ENCODE data around the gene IGSF21. TPM values are rescaled to one million over a fixed set of nuclear protein-coding genes. Genes with fewer than 3 reads are reported as not detected.

The IGSF21 gene
- total RNA-seq, 1 donor from 2014 or later: 0.35 TPM

DNA sequence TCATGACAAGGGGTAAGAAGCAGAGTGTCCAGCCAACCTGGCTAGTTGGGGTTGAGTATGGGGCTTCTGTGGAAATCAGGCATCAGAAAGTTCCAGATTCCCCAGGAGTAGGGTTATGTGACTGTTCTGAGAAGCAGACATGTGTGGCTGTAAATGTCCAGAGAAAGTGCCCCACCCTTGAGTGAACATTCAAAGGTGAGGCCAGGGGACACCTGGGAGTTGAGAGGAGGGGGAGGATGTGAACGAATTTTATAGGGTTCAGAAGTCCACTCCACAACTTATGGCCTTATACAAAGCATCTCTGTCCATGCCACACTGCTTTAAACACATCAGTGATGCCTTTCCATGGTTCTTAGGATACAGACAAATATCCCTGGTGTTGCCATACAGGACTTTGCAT, 133.3 kb downstream of the IGSF21 start:
- no peaks in the 10 kb centered on the region for H3K36me3 Mint-ChIP-seq (ENCODE audit: low read depth)
- H3K4me3 Mint-ChIP-seq: no peak overlapping the region
- peaks cover 74% of the 10 kb centered on the region for H3K27me3 Mint-ChIP-seq (ENCODE audit: low read depth)
- TF ChIP-seq, protein P1, sequence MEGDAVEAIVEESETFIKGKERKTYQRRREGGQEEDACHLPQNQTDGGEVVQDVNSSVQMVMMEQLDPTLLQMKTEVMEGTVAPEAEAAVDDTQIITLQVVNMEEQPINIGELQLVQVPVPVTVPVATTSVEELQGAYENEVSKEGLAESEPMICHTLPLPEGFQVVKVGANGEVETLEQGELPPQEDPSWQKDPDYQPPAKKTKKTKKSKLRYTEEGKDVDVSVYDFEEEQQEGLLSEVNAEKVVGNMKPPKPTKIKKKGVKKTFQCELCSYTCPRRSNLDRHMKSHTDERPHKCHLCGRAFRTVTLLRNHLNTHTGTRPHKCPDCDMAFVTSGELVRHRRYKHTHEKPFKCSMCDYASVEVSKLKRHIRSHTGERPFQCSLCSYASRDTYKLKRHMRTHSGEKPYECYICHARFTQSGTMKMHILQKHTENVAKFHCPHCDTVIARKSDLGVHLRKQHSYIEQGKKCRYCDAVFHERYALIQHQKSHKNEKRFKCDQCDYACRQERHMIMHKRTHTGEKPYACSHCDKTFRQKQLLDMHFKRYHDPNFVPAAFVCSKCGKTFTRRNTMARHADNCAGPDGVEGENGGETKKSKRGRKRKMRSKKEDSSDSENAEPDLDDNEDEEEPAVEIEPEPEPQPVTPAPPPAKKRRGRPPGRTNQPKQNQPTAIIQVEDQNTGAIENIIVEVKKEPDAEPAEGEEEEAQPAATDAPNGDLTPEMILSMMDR (conservative IDR thresholded peaks at IDR 0.05): no peak
- no peaks in the 10 kb centered on the region for H3K4me1 Mint-ChIP-seq
- H3K27ac Mint-ChIP-seq (ENCODE audit: unreplicated experiment): no peak overlapping the region
- no peak for DNase-seq (ENCODE audit: low read depth, low spot score)
- H3K9me3 Mint-ChIP-seq: no peaks in the 10 kb centered on the region

- H3K9me3 Mint-ChIP-seq: no peaks in the 10 kb centered on the region
- H3K27ac Mint-ChIP-seq (ENCODE audit: unreplicated experiment): no peak overlapping the region
- no peak for DNase-seq (ENCODE audit: low read depth, low spot score)
- H3K4me3 Mint-ChIP-seq: no peak overlapping the region
- no peaks in the 10 kb centered on the region for H3K36me3 Mint-ChIP-seq (ENCODE audit: low read depth)
- peaks cover 71% of the 10 kb centered on the region for H3K27me3 Mint-ChIP-seq (ENCODE audit: low read depth)
- no peaks in the 10 kb centered on the region for H3K4me1 Mint-ChIP-seq
- TF ChIP-seq, protein P1 (conservative IDR thresholded peaks at IDR 0.05): no peak
These were observed 134.3 kb downstream of the IGSF21 start for GRCh38 chr1:18241891-18242290.

DNA sequence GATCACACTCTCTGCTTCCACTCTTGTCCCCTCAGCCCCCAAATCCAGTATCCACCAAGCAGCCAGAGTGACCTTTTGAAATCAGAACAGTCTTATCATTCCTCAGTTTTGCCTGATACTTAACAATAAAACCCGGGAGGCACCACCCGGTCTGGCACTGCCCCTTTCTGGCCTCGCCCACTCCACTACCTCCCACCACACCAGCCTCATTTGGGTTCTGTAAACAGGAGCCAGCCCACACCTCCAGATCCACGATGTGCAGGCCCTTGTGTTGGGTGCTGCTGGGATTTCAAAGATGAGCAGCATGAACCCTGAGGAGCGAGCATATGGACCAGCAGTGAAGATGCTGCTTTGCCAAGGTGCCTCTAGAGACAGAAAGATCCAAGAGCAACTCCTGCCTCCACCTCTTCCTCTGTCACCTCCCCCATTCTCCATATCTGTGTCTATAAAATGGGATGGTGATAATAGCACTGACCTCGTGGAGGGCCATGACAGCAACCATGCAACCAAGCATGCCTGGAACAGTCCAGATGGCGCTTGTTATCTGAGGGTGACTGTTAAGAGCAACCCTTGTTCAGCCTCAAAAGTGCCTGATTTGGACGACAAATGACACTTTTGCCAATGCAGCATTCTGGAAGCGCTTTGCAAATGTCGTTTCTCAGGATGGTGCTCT, 136.0 kb downstream of the IGSF21 start:
- H3K27me3 Mint-ChIP-seq (ENCODE audit: low read depth): peaks cover 65% of the 10 kb centered on the region
- no peak for DNase-seq (ENCODE audit: low read depth, low spot score)

DNA sequence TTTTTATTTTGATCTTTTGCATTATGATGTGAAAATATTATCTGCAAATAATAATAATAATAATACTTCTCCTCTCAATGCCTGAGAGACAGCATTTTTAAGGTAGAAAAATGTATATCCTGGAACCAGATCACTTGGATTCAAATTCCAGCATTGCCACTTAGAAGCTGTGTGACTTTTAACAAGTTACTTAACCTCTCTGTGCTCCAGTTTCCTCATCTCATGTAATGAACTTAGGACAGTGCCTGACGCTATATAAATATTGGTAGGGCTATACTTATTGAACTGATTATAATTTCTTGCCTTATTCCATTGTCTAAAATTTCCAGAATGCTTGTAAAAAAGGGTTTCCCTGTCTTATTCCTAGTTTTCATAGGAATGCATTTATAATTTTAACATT, 137.2 kb downstream of the IGSF21 start:
- H3K27me3 Mint-ChIP-seq (ENCODE audit: low read depth): peaks cover 59% of the 10 kb centered on the region
- H3K9me3 Mint-ChIP-seq: no peaks in the 10 kb centered on the region
- no peak overlapping the region for H3K27ac Mint-ChIP-seq (ENCODE audit: unreplicated experiment)
- H3K4me3 Mint-ChIP-seq: no peak overlapping the region
- H3K4me1 Mint-ChIP-seq: no peaks in the 10 kb centered on the region
- TF ChIP-seq, protein P1 (conservative IDR thresholded peaks at IDR 0.05): no peak
- no peak for DNase-seq (ENCODE audit: low read depth, low spot score)
- no peaks in the 10 kb centered on the region for H3K36me3 Mint-ChIP-seq (ENCODE audit: low read depth)

More for the DNA sequence above, 136.0 kb downstream of the IGSF21 start:
- Mint-ChIP-seq H3K9me3 (no peaks in the 10 kb centered on the region), H3K4me1 (no peaks in the 10 kb centered on the region), H3K27ac (ENCODE audit: unreplicated experiment) (no peak overlapping the region), H3K36me3 (ENCODE audit: low read depth) (no peaks in the 10 kb centered on the region), H3K4me3 (no peak overlapping the region)
- TF ChIP-seq, protein P1 (conservative IDR thresholded peaks at IDR 0.05): no peak

GRCh38 chr1:18245647-18246046, 138.0 kb downstream of the IGSF21 start:
- DNase-seq (ENCODE audit: low read depth, low spot score): no peak
- Mint-ChIP-seq H3K9me3 (no peaks in the 10 kb centered on the region), H3K4me3 (no peak overlapping the region), H3K27ac (ENCODE audit: unreplicated experiment) (no peak overlapping the region), H3K4me1 (no peaks in the 10 kb centered on the region), H3K36me3 (ENCODE audit: low read depth) (no peaks in the 10 kb centered on the region), H3K27me3 (ENCODE audit: low read depth) (peaks cover 57% of the 10 kb centered on the region)
- TF ChIP-seq, protein P1 (conservative IDR thresholded peaks at IDR 0.05): no peak
